HG02884 (cell line): ENCODE measurements around the gene TNFAIP8L3.

Experiments
- ATAC-seq: cut with Tn5 transposase; IDR thresholded peaks from one replicate; pipeline ENCODE4 v1.9.1; 2021; ENCODE audit warnings: mild to moderate bottlenecking, moderate library complexity; ENCODE audit not compliant: unreplicated experiment

TNFAIP8L3 gene

DNA sequence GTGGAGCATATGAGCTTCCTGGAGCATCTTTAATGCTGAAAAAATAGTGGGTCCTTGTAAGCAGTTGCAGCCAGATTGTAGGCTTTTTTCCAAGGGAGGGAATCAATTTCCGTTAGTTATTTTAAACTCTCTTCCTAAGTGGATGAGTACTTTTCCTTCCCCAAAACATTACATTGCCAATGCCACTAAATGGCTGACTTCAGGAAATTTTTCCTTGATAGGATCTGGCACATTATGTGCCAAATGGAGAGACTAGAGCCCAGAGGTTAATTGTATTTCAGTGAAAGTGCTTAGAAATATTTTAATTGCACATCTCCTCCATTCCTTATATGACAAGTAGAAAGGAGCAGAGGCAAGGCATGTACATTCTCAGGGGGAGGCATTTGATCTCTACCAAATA is 83.5 kb downstream of the TNFAIP8L3 start:
- ATAC-seq: no peak

DNA sequence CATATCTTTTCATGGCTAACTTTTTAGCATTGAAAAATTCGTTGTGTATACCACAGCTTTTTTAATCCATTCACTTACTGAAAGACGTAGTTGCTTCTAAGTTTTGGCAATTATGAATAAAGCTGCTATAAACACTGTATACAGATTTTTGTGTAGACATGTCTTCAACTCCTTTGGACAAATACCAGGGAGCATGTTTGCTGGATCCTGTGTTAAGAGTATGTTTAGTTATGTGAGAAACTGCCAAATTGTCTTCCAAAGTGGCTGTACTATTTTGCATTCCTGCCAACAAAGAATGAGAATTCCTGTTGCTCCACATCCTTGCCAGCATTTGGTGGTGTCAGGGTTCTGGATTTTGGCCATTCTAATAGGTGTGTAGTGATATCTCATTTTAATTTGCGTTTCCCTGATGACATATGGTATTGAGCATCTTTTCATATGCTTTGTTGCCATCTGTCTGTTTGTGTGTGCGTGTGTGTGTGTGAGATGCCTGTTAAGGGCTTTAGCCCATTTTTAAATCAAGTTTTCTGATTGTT is 87.5 kb downstream of the TNFAIP8L3 start:
- no peak for ATAC-seq
